Fibroblast of skin of right quadriceps (primary cell): ENCODE results near the gene ADM2.
"Not testable (repeated sequence)": the region's sequence is repeated elsewhere in the genome, so short reads cannot be mapped to it uniquely, and the experiment has no call there.

ENCODE experiments used
- DNase-seq: peaks from one replicate; pipeline ENCODE4 v3.0.0-alpha.2; 2013

Gene ADM2

GRCh38 chr22:50526108-50526833, 44.9 kb downstream of the ADM2 start:
- DNase-seq = peak; percentile 77

- DNase-seq = no peak
Measured at GRCh38 chr22:50526834-50527801, 45.8 kb downstream of the ADM2 start.

- DNase-seq = no peak
Measured at GRCh38 chr22:50527921-50528681, 46.8 kb downstream of the ADM2 start.

GRCh38 chr22:50528682-50529415, 47.5 kb downstream of the ADM2 start:
- DNase-seq = no peak

- DNase-seq = no peak
Measured at GRCh38 chr22:50529416-50529896, 48.1 kb downstream of the ADM2 start.

- peak; percentile 51 for DNase-seq
Measured at GRCh38 chr22:50529897-50530579, 48.7 kb downstream of the ADM2 start, which contains the start of gene TYMP. Gene TYMP, minus strand, starts transcription at chr22:50530012. Its CDS starts 303 bp downstream, at chr22:50529709.

GRCh38 chr22:50530580-50530876, 49.2 kb downstream of the ADM2 start:
- no peak for DNase-seq

GRCh38 chr22:50530877-50531545, 49.7 kb downstream of the ADM2 start:
- DNase-seq = peak; percentile 69

- DNase-seq = no peak
Measured at GRCh38 chr22:50531546-50531961, 50.2 kb downstream of the ADM2 start.

- peak; percentile 45 for DNase-seq
Measured at GRCh38 chr22:50531962-50532674, 50.8 kb downstream of the ADM2 start.

GRCh38 chr22:50532824-50533796, 51.8 kb downstream of the ADM2 start:
- no peak for DNase-seq

GRCh38 chr22:50533856-50534711, 52.7 kb downstream of the ADM2 start:
- DNase-seq = not testable (repeated sequence)

- no peak for DNase-seq
Measured at GRCh38 chr22:50535113-50535512, 53.8 kb downstream of the ADM2 start.
